Endothelial cell of umbilical vein (primary cell): ENCODE measurements around the gene PTPRH. TPM values are rescaled to one million over a fixed set of nuclear protein-coding genes. Genes with fewer than 3 reads are reported as not detected.

ENCODE experiments used
- BruUV-seq: library from RNA; stranded (reverse); fragments of 400-500 nt; replicated peaks from 2 replicates; lab custom pipeline; 2021; lab: Mats Ljungman, UMichigan
- CTCF ChIA-PET: fragments of 300-600, 350-600 bp; sonication (Branson Sonifier 250); formaldehyde crosslinking; loops from one replicate; lab custom pipeline; 2021; ENCODE audit warnings: antibody characterized with exemption, inconsistent platforms; lab: Charles Lee
- POLR2A ChIA-PET: fragments of 300-600, 350-600 bp; sonication (Branson Sonifier 250); formaldehyde crosslinking; loops from one replicate; lab custom pipeline; 2021; ENCODE audit warnings: antibody characterized with exemption, inconsistent platforms; lab: Charles Lee
- DNase-seq: peaks from one replicate; pipeline ENCODE4 v3.0.0-alpha.2; 2011; ENCODE audit warnings: low read depth, low spot score
- FAIRE-seq: peaks from 2 replicates; lab custom pipeline; 2011; peaks lifted over from hg19 to GRCh38; lab: Jason Lieb, UNC
- H2AFZ ChIP-seq: 2 replicates; pipeline ENCODE4 v1.6.0; 2012; ENCODE audit warnings: low read depth, low read length, control low read depth, inconsistent platforms
- H3K27ac ChIP-seq: 2 replicates; pipeline ENCODE4 v1.5.1; 2011; ENCODE audit warnings: low read depth, mild to moderate bottlenecking, control low read depth, low read length, moderate library complexity; ENCODE audit not compliant: insufficient read depth
- H3K27me3 ChIP-seq, 2 experiments: 2 replicates each; pipeline versions ENCODE4 v1.6.0 to v1.6.1; 2011; ENCODE audit warnings: low read length in 2 of 2, mixed read lengths in 1 of 2; ENCODE audit not compliant: control insufficient read depth in 2 of 2, insufficient read depth in 2 of 2
- H3K36me3 ChIP-seq, 2 experiments: 2 replicates in 1 of 2; 3 replicates in 1 of 2; pipeline ENCODE4 v1.5.1; 2011; ENCODE audit warnings: low read length in 2 of 2, mild to moderate bottlenecking in 1 of 2, moderate library complexity in 1 of 2; ENCODE audit not compliant: control insufficient read depth in 2 of 2, insufficient read depth in 2 of 2; ENCODE audit errors: extremely low read depth in 1 of 2
- H3K4me1 ChIP-seq: 3 replicates; pipeline ENCODE4 v1.5.1; 2011; ENCODE audit warnings: mild to moderate bottlenecking, low read length; ENCODE audit not compliant: control insufficient read depth, insufficient read depth; ENCODE audit errors: extremely low read depth
- H3K4me2 ChIP-seq: 2 replicates; pipeline ENCODE4 v1.6.1; 2011; ENCODE audit warnings: low read length, control low read depth, mixed read lengths; ENCODE audit not compliant: insufficient read depth
- H3K4me3 ChIP-seq, 3 experiments: fragments of 200-600 bp in 1 of 3; sonication (generic), shearing (Covaris generic) in 1 of 3; replicated peaks in 1 of 3; 2 replicates each; pipeline ENCODE4 v1.5.1; 2011 to 2016; ENCODE audit warnings: control low read depth in 3 of 3, low read length in 3 of 3, mild to moderate bottlenecking in 2 of 3, inconsistent platforms in 1 of 3, low read depth in 1 of 3, moderate library complexity in 1 of 3; ENCODE audit not compliant: insufficient read depth in 1 of 3
- H3K79me2 ChIP-seq: 2 replicates; pipeline ENCODE4 v1.6.0; 2012; ENCODE audit warnings: low read length, inconsistent platforms; ENCODE audit not compliant: control insufficient read depth, insufficient read depth
- H3K9ac ChIP-seq: replicated peaks from 2 replicates; pipeline ENCODE3; 2011; ENCODE audit warnings: low read length, control low read depth; ENCODE audit not compliant: insufficient read depth; ENCODE audit errors: extremely low read depth
- H3K9me1 ChIP-seq: replicated peaks from 3 replicates; pipeline ENCODE4 v1.6.0; 2011; ENCODE audit warnings: mild to moderate bottlenecking, low read length; ENCODE audit not compliant: control insufficient read depth, insufficient read depth; ENCODE audit errors: extremely low read depth
- H3K9me3 ChIP-seq: replicated peaks from 2 replicates; pipeline ENCODE4 v1.5.1; 2012; ENCODE audit warnings: low read length, inconsistent platforms; ENCODE audit not compliant: control insufficient read depth, insufficient read depth
- H4K20me1 ChIP-seq: replicated peaks from 2 replicates; pipeline ENCODE3; 2011; ENCODE audit warnings: mild to moderate bottlenecking, low read length; ENCODE audit not compliant: control insufficient read depth, insufficient read depth; ENCODE audit errors: extremely low read depth
- EZH2 ChIP-seq: IDR thresholded peaks from 2 replicates; pipeline ENCODE4 v1.6.1; 2012; ENCODE audit warnings: borderline replicate concordance, low read depth, mild to moderate bottlenecking, moderate library complexity, low read length, inconsistent platforms; ENCODE audit not compliant: severe bottlenecking
- FOS ChIP-seq: IDR thresholded peaks from 2 replicates; pipeline ENCODE4 v1.6.1; 2011; ENCODE audit warnings: mild to moderate bottlenecking, low read length, moderate library complexity, borderline replicate concordance; ENCODE audit not compliant: insufficient read depth
- GATA2 ChIP-seq: IDR thresholded peaks from 2 replicates; pipeline ENCODE4 v1.7.0; 2011; ENCODE audit warnings: low read depth, mild to moderate bottlenecking, moderate library complexity, mixed read lengths, low read length; ENCODE audit not compliant: insufficient read length, insufficient read depth
- JUN ChIP-seq: IDR thresholded peaks from 2 replicates; pipeline ENCODE4 v1.6.1; 2011; ENCODE audit warnings: borderline replicate concordance, low read depth; ENCODE audit not compliant: insufficient read length, insufficient read depth
- MYC ChIP-seq: IDR thresholded peaks from one replicate; pipeline ENCODE4 v1.6.1; 2011; ENCODE audit warnings: mild to moderate bottlenecking, low read depth, low read length
- POLR2A ChIP-seq: IDR thresholded peaks from 2 replicates; pipeline ENCODE4 v1.6.1; 2012; ENCODE audit warnings: low read depth, mild to moderate bottlenecking, control low read depth, low read length
- POLR2AphosphoS5 ChIP-seq: IDR thresholded peaks from 2 replicates; pipeline ENCODE4 v1.6.1; 2012; ENCODE audit warnings: low read depth, mild to moderate bottlenecking, control low read depth, low read length, moderate library complexity; ENCODE audit not compliant: insufficient read depth
- dilution Hi-C: fragments of 300-500 bp; cut with MboI; formaldehyde crosslinking; loops from one replicate; pipeline ENCODE4 v1.15.0; 2019; ENCODE audit warnings: low sequenced_read_pairs; ENCODE audit not compliant: extremely low pct_ligation_motif_present
- intact Hi-C: fragments of 100-400 bp; cut with micrococcal nuclease; formaldehyde crosslinking; loops from one replicate; pipeline ENCODE4 v1.10.0; 2022
- polyA plus RNA-seq, 4 experiments: library from polyadenylated mRNA; depleted of rRNA in 3 of 4; stranded (reverse) in 3 of 4; unstranded in 1 of 4; fragments of >200 nt; gene quantifications; 2 replicates each; pipeline versions ENCODE4 v1.2.1 to v1.2.3, GENCODE V29; 2011 to 2012; ENCODE audit warnings: missing spikeins in 1 of 4
- total RNA-seq: library from RNA; stranded (reverse); gene quantifications from 2 replicates; pipeline ENCODE4 v1.2.3, GENCODE V29; 2021
- TF ChIP-seq, protein P1 (sequence below): IDR thresholded peaks from 2 replicates; pipeline ENCODE4 v1.6.1; 2011; ENCODE audit not compliant: insufficient read depth, insufficient read length
- TF ChIP-seq, protein P2 (sequence below), 2 donors: IDR thresholded peaks; 1 replicate in 1 of 2; 2 replicates in 1 of 2; pipeline ENCODE4 v1.5.1; 2011; ENCODE audit warnings: low read length in 2 of 2, mild to moderate bottlenecking in 2 of 2, moderate library complexity in 2 of 2, control low read depth in 1 of 2, inconsistent platforms in 1 of 2, low read depth in 1 of 2; ENCODE audit not compliant: insufficient read depth in 1 of 2; ENCODE audit errors: extremely low read depth in 1 of 2

The PTPRH gene
- total and polyA plus RNA-seq, 2 donors (not counting 3 experiments of a cell fraction or from before 2014, with no cell fraction given): 0.14 to 1.00 TPM

DNA sequence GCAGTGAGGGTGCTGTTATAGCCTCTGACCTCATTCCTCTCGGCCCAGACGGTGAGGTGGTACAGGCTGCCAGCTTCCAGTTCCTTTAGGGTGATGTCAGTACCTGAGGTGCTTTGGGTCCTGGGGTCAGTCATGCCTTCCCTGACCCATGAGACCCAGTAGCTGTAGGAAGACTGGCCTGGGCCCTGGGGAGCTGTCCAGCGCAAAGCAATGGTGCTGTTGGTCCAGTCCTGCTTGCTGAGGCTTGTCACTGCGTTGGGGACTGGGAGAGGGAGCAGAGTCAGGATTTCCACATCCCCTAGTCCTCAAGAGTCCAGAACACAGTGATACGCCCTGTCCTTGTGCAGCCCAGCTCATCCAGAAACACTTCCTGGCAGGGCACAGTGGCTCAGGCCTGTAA lies 10.7 kb downstream of the PTPRH start:
- Histone ChIP-seq H3K27ac (no peak overlapping the region), H3K4me2 (no peak overlapping the region), H3K4me1 (no peaks in the 10 kb centered on the region), H3K9me3 (no peaks in the 10 kb centered on the region), H3K27me3 (no peaks in the 10 kb centered on the region), H3K36me3 (no peaks in the 10 kb centered on the region), H3K4me3 (no peak overlapping the region), H2AFZ (no peak overlapping the region), H4K20me1 (no peaks in the 10 kb centered on the region), H3K9ac (no peak overlapping the region), H3K79me2 (no peaks in the 10 kb centered on the region), H3K9me1 (no peaks in the 10 kb centered on the region)
- no peak for DNase-seq
- dilution Hi-C loops (no loop called here), intact Hi-C loops (no loop called here)
- CTCF ChIA-PET: interaction anchor here (1.0 to 1.7 kb wide), 2 partner anchors 16 to 269 kb away, joined by 3 to 5 read pairs; no protein-coding TSS in a partner anchor
- FAIRE-seq: no peak
- no TSS peak for BruUV-seq
- TF ChIP-seq FOS (no peak), POLR2A (no peak)
- POLR2A ChIA-PET: interaction anchor here (1.0 kb wide), 1 partner anchor 18 kb away, joined by 3 read pairs; no protein-coding TSS in a partner anchor

DNA sequence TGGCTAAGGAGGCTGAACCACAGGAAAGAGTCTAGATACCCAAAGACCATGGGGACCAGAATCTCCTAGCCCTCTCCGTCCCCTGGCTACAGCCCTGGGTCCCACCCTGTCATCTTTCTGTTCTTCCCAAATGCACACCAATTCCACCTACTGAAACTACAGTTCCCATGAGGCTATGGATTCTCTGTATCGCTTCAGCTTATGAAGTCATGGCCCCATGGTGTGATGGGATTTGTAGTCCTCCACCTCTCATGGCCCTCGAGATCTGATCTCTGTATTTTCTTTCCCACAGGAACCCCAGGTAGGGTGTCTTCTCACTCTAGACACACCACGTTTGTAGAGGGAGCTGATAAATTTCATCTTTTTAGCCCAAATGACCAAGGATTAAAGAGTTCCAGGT lies 11.8 kb downstream of the PTPRH start:
- BruUV-seq: no TSS peak
- no peaks in the 10 kb centered on the region for H3K27me3 ChIP-seq
- FAIRE-seq (no peak), DNase-seq (no peak)
- H3K4me3 ChIP-seq: no peak overlapping the region
- POLR2A ChIA-PET: no interaction called here
- no peaks in the 10 kb centered on the region for H3K9me3 ChIP-seq
- H3K36me3 ChIP-seq: no peaks in the 10 kb centered on the region
- no peak overlapping the region for H2AFZ ChIP-seq
- no peaks in the 10 kb centered on the region for H3K79me2 ChIP-seq
- intact Hi-C loops (no loop called here), dilution Hi-C loops (no loop called here)
- H3K4me2 ChIP-seq: no peak overlapping the region
- H3K4me1 ChIP-seq: no peaks in the 10 kb centered on the region
- CTCF ChIA-PET: no interaction called here
- H3K9me1 ChIP-seq: no peaks in the 10 kb centered on the region
- TF ChIP-seq FOS (no peak), GATA2 (no peak), POLR2AphosphoS5 (no peak), MYC (no peak), JUN (no peak), EZH2 (no peak), POLR2A (no peak)
- TF ChIP-seq, protein P1, sequence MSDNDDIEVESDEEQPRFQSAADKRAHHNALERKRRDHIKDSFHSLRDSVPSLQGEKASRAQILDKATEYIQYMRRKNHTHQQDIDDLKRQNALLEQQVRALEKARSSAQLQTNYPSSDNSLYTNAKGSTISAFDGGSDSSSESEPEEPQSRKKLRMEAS: no peak
- TF ChIP-seq, protein P2, sequence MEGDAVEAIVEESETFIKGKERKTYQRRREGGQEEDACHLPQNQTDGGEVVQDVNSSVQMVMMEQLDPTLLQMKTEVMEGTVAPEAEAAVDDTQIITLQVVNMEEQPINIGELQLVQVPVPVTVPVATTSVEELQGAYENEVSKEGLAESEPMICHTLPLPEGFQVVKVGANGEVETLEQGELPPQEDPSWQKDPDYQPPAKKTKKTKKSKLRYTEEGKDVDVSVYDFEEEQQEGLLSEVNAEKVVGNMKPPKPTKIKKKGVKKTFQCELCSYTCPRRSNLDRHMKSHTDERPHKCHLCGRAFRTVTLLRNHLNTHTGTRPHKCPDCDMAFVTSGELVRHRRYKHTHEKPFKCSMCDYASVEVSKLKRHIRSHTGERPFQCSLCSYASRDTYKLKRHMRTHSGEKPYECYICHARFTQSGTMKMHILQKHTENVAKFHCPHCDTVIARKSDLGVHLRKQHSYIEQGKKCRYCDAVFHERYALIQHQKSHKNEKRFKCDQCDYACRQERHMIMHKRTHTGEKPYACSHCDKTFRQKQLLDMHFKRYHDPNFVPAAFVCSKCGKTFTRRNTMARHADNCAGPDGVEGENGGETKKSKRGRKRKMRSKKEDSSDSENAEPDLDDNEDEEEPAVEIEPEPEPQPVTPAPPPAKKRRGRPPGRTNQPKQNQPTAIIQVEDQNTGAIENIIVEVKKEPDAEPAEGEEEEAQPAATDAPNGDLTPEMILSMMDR (IDR thresholded peaks at IDR 0.05; ENCODE audit: extremely low read depth in 1 of 2, insufficient read depth in 1 of 2, low read depth in 1 of 2, low read length in 2 of 2): no peak
- H3K27ac ChIP-seq: no peak overlapping the region
- no peak overlapping the region for H3K9ac ChIP-seq
- H4K20me1 ChIP-seq: no peaks in the 10 kb centered on the region
